ENCODE data around the gene GPC6. TPM values are rescaled to one million over a fixed set of nuclear protein-coding genes. Genes with fewer than 3 reads are reported as not detected.

The GPC6 gene
- total and polyA plus RNA-seq, 2 donors (not counting 3 experiments of a cell fraction or from before 2014, with no cell fraction given), result 0.01 TPM; not detected in 1

- no peak for TF ChIP-seq JUN (IDR thresholded peaks at IDR 0.05; ENCODE audit: borderline replicate concordance, insufficient read depth, insufficient read length, low read depth)
- Histone ChIP-seq H3K36me3 (ENCODE audit: control insufficient read depth in 2 of 2, extremely low read depth in 1 of 2, insufficient read depth in 2 of 2, low read length in 2 of 2) (no peaks in the 10 kb centered on the region), H3K9ac (replicated peaks; ENCODE audit: extremely low read depth, insufficient read depth, low read length) (no peak overlapping the region), H3K9me1 (replicated peaks; ENCODE audit: control insufficient read depth, extremely low read depth, insufficient read depth, low read length) (no peaks in the 10 kb centered on the region), H3K4me1 (ENCODE audit: control insufficient read depth, extremely low read depth, insufficient read depth, low read length) (no peaks in the 10 kb centered on the region), H2AFZ (ENCODE audit: low read depth, low read length) (no peak overlapping the region), H3K4me3 (replicated peaks in 1 of 3; ENCODE audit: insufficient read depth in 1 of 3, low read depth in 1 of 3, low read length in 3 of 3) (no peak overlapping the region), H3K9me3 (replicated peaks; ENCODE audit: control insufficient read depth, insufficient read depth, low read length) (no peaks in the 10 kb centered on the region), H4K20me1 (replicated peaks; ENCODE audit: control insufficient read depth, extremely low read depth, insufficient read depth, low read length) (no peaks in the 10 kb centered on the region), H3K4me2 (ENCODE audit: insufficient read depth, low read length) (no peak overlapping the region), H3K27me3 (ENCODE audit: control insufficient read depth in 2 of 2, insufficient read depth in 2 of 2, low read length in 2 of 2) (no peaks in the 10 kb centered on the region), H3K27ac (ENCODE audit: insufficient read depth, low read depth, low read length) (no peak overlapping the region), H3K79me2 (ENCODE audit: control insufficient read depth, insufficient read depth, low read length) (no peaks in the 10 kb centered on the region)
- intact Hi-C loops (cut with micrococcal nuclease), result no loop called here
- POLR2A ChIA-PET, result no interaction called here
- dilution Hi-C loops (cut with MboI; ENCODE audit: extremely low pct_ligation_motif_present, low sequenced_read_pairs), result no loop called here
- DNase-seq (ENCODE audit: low read depth, low spot score) (no peak), FAIRE-seq (no peak)
- no TSS peak for BruUV-seq (replicated peaks)
- CTCF ChIA-PET, result no interaction called here
Measured at GRCh38 chr13:93867481-93867880, 640.9 kb downstream of the GPC6 start.

DNA sequence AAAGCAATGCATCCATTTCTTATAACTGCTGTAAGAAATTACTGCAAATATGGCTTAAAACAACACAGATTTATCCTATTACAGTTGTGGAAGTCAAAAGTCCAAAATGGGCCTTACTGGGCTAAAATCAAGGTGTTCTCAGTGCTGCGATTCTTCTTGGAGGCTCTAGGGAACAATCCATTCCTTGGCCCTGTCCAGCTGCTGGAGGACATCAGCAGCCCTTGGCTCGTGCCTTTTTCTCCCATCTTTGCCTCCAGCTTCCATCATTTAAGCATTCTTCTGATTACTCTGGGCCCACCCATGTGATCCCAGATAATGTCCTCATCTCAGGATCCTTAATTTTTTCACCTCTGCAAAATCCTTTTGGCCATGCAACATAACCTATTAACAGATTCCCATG, 645.8 kb downstream of the GPC6 start:
- no peak for FAIRE-seq
- no peaks in the 10 kb centered on the region for H3K36me3 ChIP-seq (ENCODE audit: control insufficient read depth in 2 of 2, extremely low read depth in 1 of 2, insufficient read depth in 2 of 2, low read length in 2 of 2)

More for the DNA sequence above, 645.8 kb downstream of the GPC6 start:
- TF ChIP-seq EZH2 (IDR thresholded peaks at IDR 0.05; ENCODE audit: borderline replicate concordance, low read depth, low read length, severe bottlenecking), result no peak
- TF ChIP-seq GATA2 (IDR thresholded peaks at IDR 0.05; ENCODE audit: insufficient read depth, insufficient read length, low read depth, low read length), result no peak
- TF ChIP-seq POLR2A (IDR thresholded peaks at IDR 0.05; ENCODE audit: low read depth, low read length), result no peak
- no peak for TF ChIP-seq MYC (IDR thresholded peaks at IDR 0.05; ENCODE audit: low read depth, low read length)
- TF ChIP-seq, protein P1, sequence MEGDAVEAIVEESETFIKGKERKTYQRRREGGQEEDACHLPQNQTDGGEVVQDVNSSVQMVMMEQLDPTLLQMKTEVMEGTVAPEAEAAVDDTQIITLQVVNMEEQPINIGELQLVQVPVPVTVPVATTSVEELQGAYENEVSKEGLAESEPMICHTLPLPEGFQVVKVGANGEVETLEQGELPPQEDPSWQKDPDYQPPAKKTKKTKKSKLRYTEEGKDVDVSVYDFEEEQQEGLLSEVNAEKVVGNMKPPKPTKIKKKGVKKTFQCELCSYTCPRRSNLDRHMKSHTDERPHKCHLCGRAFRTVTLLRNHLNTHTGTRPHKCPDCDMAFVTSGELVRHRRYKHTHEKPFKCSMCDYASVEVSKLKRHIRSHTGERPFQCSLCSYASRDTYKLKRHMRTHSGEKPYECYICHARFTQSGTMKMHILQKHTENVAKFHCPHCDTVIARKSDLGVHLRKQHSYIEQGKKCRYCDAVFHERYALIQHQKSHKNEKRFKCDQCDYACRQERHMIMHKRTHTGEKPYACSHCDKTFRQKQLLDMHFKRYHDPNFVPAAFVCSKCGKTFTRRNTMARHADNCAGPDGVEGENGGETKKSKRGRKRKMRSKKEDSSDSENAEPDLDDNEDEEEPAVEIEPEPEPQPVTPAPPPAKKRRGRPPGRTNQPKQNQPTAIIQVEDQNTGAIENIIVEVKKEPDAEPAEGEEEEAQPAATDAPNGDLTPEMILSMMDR (IDR thresholded peaks at IDR 0.05; ENCODE audit: extremely low read depth in 1 of 2, insufficient read depth in 1 of 2, low read depth in 1 of 2, low read length in 2 of 2), result no peak
- no peak for TF ChIP-seq JUN (IDR thresholded peaks at IDR 0.05; ENCODE audit: borderline replicate concordance, insufficient read depth, insufficient read length, low read depth)
- TF ChIP-seq FOS (IDR thresholded peaks at IDR 0.05; ENCODE audit: borderline replicate concordance, insufficient read depth, low read length), result no peak
- ChIA-PET CTCF (no interaction called here), POLR2A (no interaction called here)
- Histone ChIP-seq H3K9me1 (replicated peaks; ENCODE audit: control insufficient read depth, extremely low read depth, insufficient read depth, low read length) (no peaks in the 10 kb centered on the region), H3K27me3 (ENCODE audit: control insufficient read depth in 2 of 2, insufficient read depth in 2 of 2, low read length in 2 of 2) (no peaks in the 10 kb centered on the region), H4K20me1 (replicated peaks; ENCODE audit: control insufficient read depth, extremely low read depth, insufficient read depth, low read length) (no peaks in the 10 kb centered on the region), H3K9ac (replicated peaks; ENCODE audit: extremely low read depth, insufficient read depth, low read length) (no peak overlapping the region), H3K4me3 (replicated peaks in 1 of 3; ENCODE audit: insufficient read depth in 1 of 3, low read depth in 1 of 3, low read length in 3 of 3) (no peak overlapping the region), H3K27ac (ENCODE audit: insufficient read depth, low read depth, low read length) (no peak overlapping the region), H3K79me2 (ENCODE audit: control insufficient read depth, insufficient read depth, low read length) (no peaks in the 10 kb centered on the region), H3K9me3 (replicated peaks; ENCODE audit: control insufficient read depth, insufficient read depth, low read length) (no peaks in the 10 kb centered on the region), H2AFZ (ENCODE audit: low read depth, low read length) (no peak overlapping the region), H3K4me1 (ENCODE audit: control insufficient read depth, extremely low read depth, insufficient read depth, low read length) (no peaks in the 10 kb centered on the region), H3K4me2 (ENCODE audit: insufficient read depth, low read length) (no peak overlapping the region)
- no TSS peak for BruUV-seq (replicated peaks)
- intact Hi-C loops (cut with micrococcal nuclease), result no loop called here
- dilution Hi-C loops (cut with MboI; ENCODE audit: extremely low pct_ligation_motif_present, low sequenced_read_pairs), result no loop called here
- no peak for DNase-seq (ENCODE audit: low read depth, low spot score)

All from endothelial cell of umbilical vein (primary cell).